ENCODE results near the gene ENDOD1. TPM values are rescaled to one million over a fixed set of nuclear protein-coding genes. Genes with fewer than 3 reads are reported as not detected.

The ENDOD1 gene
- total RNA-seq, 1 experiment from 2014 or later, result 0.87 TPM

GRCh38 chr11:95147364-95147905, 57.8 kb downstream of the ENDOD1 start:
- Histone ChIP-seq H3K27ac (ENCODE audit: insufficient read length, low read depth, low read length) (no peak overlapping the region), H2AFZ (ENCODE audit: low read length) (no peak overlapping the region), H3K27me3 (ENCODE audit: insufficient read depth, low read length) (peaks cover 27% of the 10 kb centered on the region), H3K23me2 (ENCODE audit: insufficient read length, low read depth, low read length, poor library complexity, severe bottlenecking) (peaks cover 16% of the 10 kb centered on the region), H4K5ac (ENCODE audit: insufficient read length, low read depth, low read length) (no peak overlapping the region), H2BK20ac (ENCODE audit: low read depth, low read length, poor library complexity, severe bottlenecking) (no peak overlapping the region), H3K4me2 (ENCODE audit: insufficient read depth, insufficient read length, low read length) (no peak overlapping the region), H2AK5ac (ENCODE audit: insufficient read length, low read length) (no peak overlapping the region), H3T11ph (ENCODE audit: low read length) (no peak overlapping the region), H3K4me1 (ENCODE audit: insufficient read depth, low read length) (no peaks in the 10 kb centered on the region), H2BK120ac (ENCODE audit: low read depth, low read length, poor library complexity, severe bottlenecking) (no peak overlapping the region), H3K79me2 (ENCODE audit: insufficient read depth, low read length) (no peaks in the 10 kb centered on the region), H3K18ac (ENCODE audit: insufficient read length, low read depth, low read length) (no peak overlapping the region), H3K9ac (ENCODE audit: extremely low read depth, insufficient read length, low read length) (no peak overlapping the region), H2BK5ac (ENCODE audit: insufficient read length, low read length) (no peak overlapping the region), H3K4ac (ENCODE audit: low read depth, low read length) (no peak overlapping the region), H4K91ac (ENCODE audit: insufficient read length, low read depth, low read length) (no peak overlapping the region), H2BK15ac (ENCODE audit: low read depth, low read length) (no peak overlapping the region), H2BK12ac (ENCODE audit: insufficient read length, low read depth, low read length) (no peak overlapping the region), H4K8ac (replicated peaks; ENCODE audit: insufficient read length, low read depth, low read length) (no peak overlapping the region), H3K79me1 (ENCODE audit: insufficient read depth, low read depth, low read length, poor library complexity, severe bottlenecking) (no peaks in the 10 kb centered on the region), H3K23ac (ENCODE audit: insufficient read length, low read depth, low read length) (no peak overlapping the region), H3K56ac (ENCODE audit: insufficient read length, low read depth, low read length) (no peak overlapping the region), H4K20me1 (ENCODE audit: control insufficient read depth, insufficient read depth, insufficient read length) (no peaks in the 10 kb centered on the region), H3K14ac (ENCODE audit: insufficient read depth, low read length) (no peak overlapping the region), H3K9me3 (ENCODE audit: control insufficient read depth, low read depth, low read length) (peaks cover 4% of the 10 kb centered on the region)
- Mint-ChIP-seq H3K4me3 (no peak overlapping the region), H3K9me3 (no peaks in the 10 kb centered on the region; a peak in 1 of 5 replicates), H3K27ac (no peak overlapping the region), H3K36me3 (ENCODE audit: insufficient read depth in 1 of 3, low read depth in 3 of 3) (0 out of 7 replicates have a peak, but pooled peaks cover 0 to 2% (median 0%) of the 10 kb centered on the region in 3 experiments), H3K27me3 (ENCODE audit: low read depth) (peaks cover 89% of the 10 kb centered on the region), H3K4me1 (peaks cover 7 to 10% of the 10 kb centered on the region in 2 experiments)
- no CpG with 5 or more reads among the region's 4 CpGs for WGBS (ENCODE audit: extremely low coverage, insufficient read length, low lambda C conversion rate)
- TF ChIP-seq CTCF (conservative IDR thresholded peaks at IDR 0.05), result no peak
- no peak for DNase-seq

All from H9 (cell line).